Measurements from ENCODE around the gene CHAT. TPM values are rescaled to one million over a fixed set of nuclear protein-coding genes. Genes with fewer than 3 reads are reported as not detected.

CHAT gene
- total RNA-seq, 1 experiment from 2014 or later = not detected

DNA sequence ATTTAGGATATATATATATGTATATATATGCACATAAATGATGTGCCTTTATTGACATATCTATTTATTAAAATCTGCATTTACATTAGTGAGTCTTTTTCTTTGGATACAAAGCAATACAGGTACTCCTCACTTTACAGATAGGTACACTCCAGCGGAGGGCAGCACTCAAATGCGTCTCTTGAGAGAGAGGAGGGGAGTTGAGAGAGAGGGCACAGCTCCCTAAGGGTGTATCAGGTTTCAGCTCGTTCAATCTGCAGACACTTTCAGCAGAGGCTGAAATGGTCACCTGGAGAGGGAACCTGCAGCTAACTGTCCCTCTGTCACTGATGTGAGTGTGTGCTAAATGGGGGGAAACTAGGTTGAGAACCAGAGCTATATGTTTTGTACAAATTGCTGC is 87.2 kb downstream of the CHAT start:
- no peaks in the 10 kb centered on the region for H3F3A ChIP-seq (ENCODE audit: insufficient read depth, low read depth)
- H3K9me2 ChIP-seq (ENCODE audit: insufficient read depth) = peaks cover 5% of the 10 kb centered on the region; the same call in 1 of the 2 replicates
- H3K4me1 ChIP-seq (replicated peaks; ENCODE audit: insufficient read depth) = no peaks in the 10 kb centered on the region
- no peak overlapping the region for H3K27ac ChIP-seq
- no TSS peak for BruUV-seq (replicated peaks)
- peak in 1 of 2 experiments; percentile 54 for DNase-seq
- TF ChIP-seq, protein P1, sequence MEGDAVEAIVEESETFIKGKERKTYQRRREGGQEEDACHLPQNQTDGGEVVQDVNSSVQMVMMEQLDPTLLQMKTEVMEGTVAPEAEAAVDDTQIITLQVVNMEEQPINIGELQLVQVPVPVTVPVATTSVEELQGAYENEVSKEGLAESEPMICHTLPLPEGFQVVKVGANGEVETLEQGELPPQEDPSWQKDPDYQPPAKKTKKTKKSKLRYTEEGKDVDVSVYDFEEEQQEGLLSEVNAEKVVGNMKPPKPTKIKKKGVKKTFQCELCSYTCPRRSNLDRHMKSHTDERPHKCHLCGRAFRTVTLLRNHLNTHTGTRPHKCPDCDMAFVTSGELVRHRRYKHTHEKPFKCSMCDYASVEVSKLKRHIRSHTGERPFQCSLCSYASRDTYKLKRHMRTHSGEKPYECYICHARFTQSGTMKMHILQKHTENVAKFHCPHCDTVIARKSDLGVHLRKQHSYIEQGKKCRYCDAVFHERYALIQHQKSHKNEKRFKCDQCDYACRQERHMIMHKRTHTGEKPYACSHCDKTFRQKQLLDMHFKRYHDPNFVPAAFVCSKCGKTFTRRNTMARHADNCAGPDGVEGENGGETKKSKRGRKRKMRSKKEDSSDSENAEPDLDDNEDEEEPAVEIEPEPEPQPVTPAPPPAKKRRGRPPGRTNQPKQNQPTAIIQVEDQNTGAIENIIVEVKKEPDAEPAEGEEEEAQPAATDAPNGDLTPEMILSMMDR (conservative IDR thresholded peaks at IDR 0.05) = no peak; the same call in 1 of the 2 replicates
- TF ChIP-seq EZH2 (IDR thresholded peaks at IDR 0.05; ENCODE audit: low read depth) = no peak
- no peaks in the 10 kb centered on the region for H3K9me3 ChIP-seq (ENCODE audit: insufficient read depth, low read depth)
- peaks cover 24% of the 10 kb centered on the region for H3K27me3 ChIP-seq (ENCODE audit: insufficient read depth, low read depth)
- intact Hi-C loops (cut with micrococcal nuclease; ENCODE audit: unreplicated experiment) = no loop called here
- no peaks in the 10 kb centered on the region for H3K79me2 ChIP-seq (ENCODE audit: low read depth)
- no peak overlapping the region for H3K4me3 ChIP-seq
- ChIA-PET CTCF (no interaction called here), POLR2A (ENCODE audit: unreplicated experiment) (no interaction called here)
- no peak overlapping the region for H3K4me2 ChIP-seq
- no peaks in the 10 kb centered on the region for H4K20me1 ChIP-seq (ENCODE audit: insufficient read depth)
- H3K36me3 ChIP-seq (ENCODE audit: low read depth) = no peaks in the 10 kb centered on the region
- no peak overlapping the region for H2AFZ ChIP-seq

DNA sequence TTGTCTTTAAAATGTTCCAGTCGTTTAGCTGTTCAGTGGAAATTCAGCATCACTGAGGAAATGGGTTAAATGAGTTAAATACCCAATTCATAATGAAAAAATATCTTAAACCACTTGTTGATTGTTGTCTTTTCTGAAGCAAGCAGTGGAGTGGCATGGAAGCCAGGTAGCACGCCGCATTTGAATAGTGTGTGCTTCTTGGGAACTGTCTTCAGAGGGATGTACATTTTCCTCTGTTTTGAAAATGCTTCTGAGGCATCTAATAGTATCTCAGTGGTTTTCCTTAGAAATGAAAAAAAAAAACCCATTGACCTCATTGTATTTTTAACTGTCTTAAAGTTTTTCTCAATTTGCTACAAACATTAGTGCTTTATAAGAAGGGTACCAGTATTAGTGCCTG is 93.7 kb downstream of the CHAT start:
- H3K4me3 ChIP-seq = no peak overlapping the region
- H3K27me3 ChIP-seq (ENCODE audit: insufficient read depth, low read depth) = peaks cover 30% of the 10 kb centered on the region
- no peaks in the 10 kb centered on the region for H4K20me1 ChIP-seq (ENCODE audit: insufficient read depth)
- H3K4me2 ChIP-seq = no peak overlapping the region
- no TSS peak for BruUV-seq (replicated peaks)
- no peaks in the 10 kb centered on the region for H3F3A ChIP-seq (ENCODE audit: insufficient read depth, low read depth)
- no peaks in the 10 kb centered on the region for H3K36me3 ChIP-seq (ENCODE audit: low read depth)
- no peaks in the 10 kb centered on the region for H3K9me3 ChIP-seq (ENCODE audit: insufficient read depth, low read depth)
- CTCF ChIA-PET = interaction anchor here (0.6 kb wide), 1 partner anchor 257 kb away, joined by 5 read pairs; no protein-coding TSS in a partner anchor
- H3K4me1 ChIP-seq (replicated peaks; ENCODE audit: insufficient read depth) = no peaks in the 10 kb centered on the region
- TF ChIP-seq, protein P1 (conservative IDR thresholded peaks at IDR 0.05) = no peak
- no peak for TF ChIP-seq EZH2 (IDR thresholded peaks at IDR 0.05; ENCODE audit: low read depth)
- H3K79me2 ChIP-seq (ENCODE audit: low read depth) = no peaks in the 10 kb centered on the region
- no peak for DNase-seq
- H2AFZ ChIP-seq = no peak overlapping the region
- intact Hi-C loops (cut with micrococcal nuclease; ENCODE audit: unreplicated experiment) = no loop called here
- POLR2A ChIA-PET (ENCODE audit: unreplicated experiment) = no interaction called here
- H3K9me2 ChIP-seq (ENCODE audit: insufficient read depth) = peaks cover 5% of the 10 kb centered on the region; the same call in 1 of the 2 replicates
- no peak overlapping the region for H3K27ac ChIP-seq

DNA sequence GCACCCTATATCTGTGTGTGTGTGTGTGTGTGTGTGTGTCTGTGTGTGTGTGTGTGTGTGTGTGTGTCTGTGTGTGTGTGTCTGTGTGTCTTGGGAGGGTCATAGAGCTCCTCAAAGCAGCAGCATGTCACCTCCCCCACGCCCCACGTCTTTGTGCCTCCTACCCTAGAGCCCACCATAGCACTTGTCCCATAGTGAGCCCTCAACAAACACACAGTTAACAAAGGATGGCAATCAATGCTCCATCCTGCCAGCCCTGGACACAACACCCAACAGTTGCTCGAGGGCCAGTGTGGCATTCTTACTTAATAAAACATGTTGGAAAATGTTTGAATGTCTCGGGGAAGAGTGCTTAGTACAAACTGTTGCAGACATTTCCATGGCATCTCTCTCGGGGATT is 96.1 kb downstream of the CHAT start:
- intact Hi-C loops (cut with micrococcal nuclease; ENCODE audit: unreplicated experiment) = no loop called here
- CTCF ChIA-PET = no interaction called here
- no peak overlapping the region for H2AFZ ChIP-seq

More for the DNA sequence above, 96.1 kb downstream of the CHAT start:
- no peaks in the 10 kb centered on the region for H3K36me3 ChIP-seq (ENCODE audit: low read depth)
- no peaks in the 10 kb centered on the region for H4K20me1 ChIP-seq (ENCODE audit: insufficient read depth)
- no TSS peak for BruUV-seq (replicated peaks)
- no peak overlapping the region for H3K4me3 ChIP-seq
- DNase-seq = no peak
- H3K4me1 ChIP-seq (replicated peaks; ENCODE audit: insufficient read depth) = no peaks in the 10 kb centered on the region
- TF ChIP-seq, protein P1 (conservative IDR thresholded peaks at IDR 0.05) = no peak
- H3K9me3 ChIP-seq (ENCODE audit: insufficient read depth, low read depth) = no peaks in the 10 kb centered on the region
- no peaks in the 10 kb centered on the region for H3K79me2 ChIP-seq (ENCODE audit: low read depth)
- H3K4me2 ChIP-seq = no peak overlapping the region
- POLR2A ChIA-PET (ENCODE audit: unreplicated experiment) = no interaction called here
- peaks cover 28% of the 10 kb centered on the region for H3K27me3 ChIP-seq (ENCODE audit: insufficient read depth, low read depth)
- no peaks in the 10 kb centered on the region for H3F3A ChIP-seq (ENCODE audit: insufficient read depth, low read depth)
- no peak overlapping the region for H3K27ac ChIP-seq
- peaks cover 5% of the 10 kb centered on the region; the same call in 1 of the 2 replicates for H3K9me2 ChIP-seq (ENCODE audit: insufficient read depth)
